Loucy (cell line): Measurements from ENCODE around the gene TXN.

Source experiments
- H2AFZ ChIP-seq: fragments of 200-600 bp; sonication (generic); 2 replicates; pipeline ENCODE4 v1.6.0; 2016; ENCODE audit warnings: antibody characterized with exemption, mild to moderate bottlenecking, low read length, moderate library complexity
- H3F3A ChIP-seq: fragments of 200-600 bp; 2 replicates; pipeline ENCODE4 v1.6.0; 2016; ENCODE audit warnings: antibody characterized with exemption, low read depth, mild to moderate bottlenecking
- H3K27me3 ChIP-seq: fragments of 200-600 bp; sonication (generic); 2 replicates; pipeline ENCODE4 v1.6.1; 2014; ENCODE audit warnings: low read length, mild to moderate bottlenecking; ENCODE audit not compliant: insufficient read depth, poor library complexity, severe bottlenecking
- H3K36me3 ChIP-seq: fragments of 200-600 bp; sonication (generic); 2 replicates; pipeline ENCODE4 v1.6.1; 2016; ENCODE audit warnings: low read length; ENCODE audit not compliant: insufficient read depth
- H3K4me1 ChIP-seq: fragments of 200-600 bp; sonication (generic); 2 replicates; pipeline ENCODE4 v1.5.1; 2014; ENCODE audit warnings: low read length, mild to moderate bottlenecking; ENCODE audit not compliant: insufficient read depth, poor library complexity, severe bottlenecking
- H3K4me2 ChIP-seq: fragments of 200-600 bp; sonication (generic); 2 replicates; pipeline ENCODE4 v1.6.0; 2014; ENCODE audit warnings: antibody characterized with exemption, low read length, low read depth, mild to moderate bottlenecking; ENCODE audit not compliant: poor library complexity, severe bottlenecking
- H3K4me3 ChIP-seq: fragments of 200-600 bp; sonication (generic); 2 replicates; pipeline ENCODE4 v1.5.1; 2014; ENCODE audit warnings: low read length, mild to moderate bottlenecking, mixed read lengths; ENCODE audit not compliant: poor library complexity, severe bottlenecking
- H3K79me2 ChIP-seq: fragments of 200-600 bp; sonication (generic); 2 replicates; pipeline ENCODE4 v1.6.1; 2014; ENCODE audit warnings: low read length; ENCODE audit not compliant: insufficient read depth
- H3K9ac ChIP-seq: fragments of 200-600 bp; sonication (generic); 2 replicates; pipeline ENCODE4 v1.6.0; 2014; ENCODE audit warnings: mild to moderate bottlenecking, low read depth, low read length, moderate library complexity; ENCODE audit not compliant: poor library complexity, severe bottlenecking
- H3K9me2 ChIP-seq: fragments of 200-600 bp; sonication (generic); replicated peaks from 2 replicates; pipeline ENCODE4 v1.6.1; 2016; ENCODE audit warnings: low read depth, low read length, mixed read lengths
- H3K9me3 ChIP-seq: fragments of 200-600 bp; sonication (generic); 2 replicates; pipeline ENCODE4 v1.6.1; 2014; ENCODE audit warnings: mild to moderate bottlenecking, antibody characterized with exemption, low read length, low read depth; ENCODE audit not compliant: insufficient read depth
- H4K20me1 ChIP-seq: fragments of 200-600 bp; sonication (generic); 2 replicates; pipeline ENCODE4 v1.6.0; 2014; ENCODE audit warnings: antibody characterized with exemption, low read length, mild to moderate bottlenecking; ENCODE audit not compliant: insufficient read depth, poor library complexity, severe bottlenecking
- CTCF ChIP-seq: fragments of 200-600 bp; sonication (generic); conservative IDR thresholded peaks from 2 replicates; pipeline ENCODE4 v1.5.1; 2014; ENCODE audit warnings: mild to moderate bottlenecking, antibody characterized with exemption, low read length
- EZH2phosphoT487 ChIP-seq: fragments of 200-600 bp; IDR thresholded peaks from 2 replicates; pipeline ENCODE4 v1.6.1; 2018; ENCODE audit warnings: antibody characterized with exemption, mild to moderate bottlenecking, moderate library complexity, borderline replicate concordance

Gene TXN

GRCh38 chr9:110248361-110248760, 7.9 kb downstream of the TXN start:
- peaks cover 68% of the 10 kb centered on the region for H4K20me1 ChIP-seq
- H3K4me3 ChIP-seq = no peak overlapping the region
- H3K36me3 ChIP-seq = peaks cover 59% of the 10 kb centered on the region; the same call in 1 of the 2 replicates

GRCh38 chr9:110246214-110246613, 10.1 kb downstream of the TXN start:
- Histone ChIP-seq H3K9me2 (no peaks in the 10 kb centered on the region), H3K4me2 (no peak overlapping the region), H3K9ac (no peak overlapping the region), H3K9me3 (no peaks in the 10 kb centered on the region), H4K20me1 (peaks cover 46% of the 10 kb centered on the region), H3K4me1 (peaks cover 18% of the 10 kb centered on the region), H3K27me3 (no peaks in the 10 kb centered on the region), H3K4me3 (no peak overlapping the region), H3F3A (no peaks in the 10 kb centered on the region), H3K79me2 (peaks cover 48% of the 10 kb centered on the region), H3K36me3 (peaks cover 75% of the 10 kb centered on the region; the same call in 1 of the 2 replicates), H2AFZ (no peak overlapping the region)
- TF ChIP-seq EZH2phosphoT487 = no peak
- no peak for TF ChIP-seq CTCF

More at GRCh38 chr9:110248361-110248760, 7.9 kb downstream of the TXN start:
- Histone ChIP-seq H3K4me1 (peaks cover 36% of the 10 kb centered on the region), H3K9me3 (no peaks in the 10 kb centered on the region), H3K9me2 (no peaks in the 10 kb centered on the region), H3K4me2 (no peak overlapping the region), H3F3A (no peaks in the 10 kb centered on the region), H2AFZ (no peak overlapping the region), H3K79me2 (peaks cover 69% of the 10 kb centered on the region), H3K27me3 (no peaks in the 10 kb centered on the region), H3K9ac (no peak overlapping the region)
- TF ChIP-seq EZH2phosphoT487 = no peak
- no peak for TF ChIP-seq CTCF

GRCh38 chr9:110244616-110245015, 11.7 kb downstream of the TXN start:
- Histone ChIP-seq H3K79me2 (peaks cover 32% of the 10 kb centered on the region), H3K36me3 (peaks cover 63% of the 10 kb centered on the region; the same call in 1 of the 2 replicates), H4K20me1 (peaks cover 30% of the 10 kb centered on the region), H2AFZ (no peak overlapping the region), H3K4me1 (peaks cover 2% of the 10 kb centered on the region), H3K4me3 (no peak overlapping the region), H3K9me3 (no peaks in the 10 kb centered on the region), H3F3A (no peaks in the 10 kb centered on the region), H3K27me3 (no peaks in the 10 kb centered on the region), H3K4me2 (no peak overlapping the region), H3K9ac (no peak overlapping the region), H3K9me2 (no peaks in the 10 kb centered on the region)
- TF ChIP-seq CTCF = no peak
- TF ChIP-seq EZH2phosphoT487 = no peak
